ENCODE measurements around the gene MATN3.

Gene MATN3

GRCh38 chr2:19989667-19990415 lies 22.6 kb downstream of the MATN3 start, which contains the start of gene WDR35:
Gene WDR35, minus strand, starts transcription at chr2:19990105. Its CDS starts 90 bp downstream, at chr2:19990015.
- H3K27ac ChIP-seq (ENCODE audit: insufficient read depth in 1 of 2, low read depth in 1 of 2, low read length in 2 of 2, poor library complexity in 1 of 2, severe bottlenecking in 2 of 2) = peak within 1 kb of the TSS in 1 of 2 experiments; percentile 52
- no peaks in the 10 kb centered on the region for H3K9me3 ChIP-seq (ENCODE audit: control extremely low read depth in 1 of 5, control insufficient read depth in 4 of 5, insufficient read depth in 2 of 5, low read depth in 1 of 5, low read length in 4 of 5)
- 0% methylated on average over 62 of the region's 70 CpGs for WGBS (ENCODE audit: insufficient coverage)
- H3K27me3 ChIP-seq (replicated peaks in 2 of 5; ENCODE audit: control insufficient read depth in 4 of 5, insufficient read depth in 5 of 5, low read length in 4 of 5) = peaks cover 0 to 3% (median 0%) of the 10 kb centered on the region in 5 experiments
- peak; percentile 66 to 74 (median 73) for DNase-seq
- H3K36me3 ChIP-seq (ENCODE audit: control insufficient read depth in 4 of 4, insufficient read depth in 4 of 4, low read length in 3 of 4) = peaks cover 0 to 2% (median under 1%) of the 10 kb centered on the region in 4 experiments
- ChIA-PET POLR2A (interaction anchor here (0.9 kb wide), 1 partner anchor 10 kb away, joined by 3 read pairs; no protein-coding TSS in a partner anchor), CTCF (interaction anchor here (1.2 to 1.5 kb wide), 2 partner anchors 10 to 26 kb away, joined by 3 to 5 read pairs; no protein-coding TSS in a partner anchor)
- H3K4me1 ChIP-seq (ENCODE audit: control extremely low read depth in 1 of 4, control insufficient read depth in 4 of 4, insufficient read depth in 4 of 4, low read length in 3 of 4) = peaks cover 7 to 19% (median 12%) of the 10 kb centered on the region in 4 experiments
- H3K4me3 ChIP-seq (ENCODE audit: control insufficient read depth in 1 of 7, extremely low read depth in 1 of 7, insufficient read depth in 4 of 7, low read depth in 2 of 7, low read length in 6 of 7) = peak within 1 kb of the TSS; percentile 69 to 93 (median 84)

- Histone ChIP-seq H3K4me3 (ENCODE audit: control insufficient read depth in 1 of 7, extremely low read depth in 1 of 7, insufficient read depth in 4 of 7, low read depth in 2 of 7, low read length in 6 of 7) (peak overlapping the region; percentile 69 to 93 (median 84)), H3K9me3 (ENCODE audit: control extremely low read depth in 1 of 5, control insufficient read depth in 4 of 5, insufficient read depth in 2 of 5, low read depth in 1 of 5, low read length in 4 of 5) (no peaks in the 10 kb centered on the region), H3K27me3 (replicated peaks in 2 of 5; ENCODE audit: control insufficient read depth in 4 of 5, insufficient read depth in 5 of 5, low read length in 4 of 5) (peaks cover 0 to 3% (median 0%) of the 10 kb centered on the region in 5 experiments), H3K27ac (ENCODE audit: insufficient read depth in 1 of 2, low read depth in 1 of 2, low read length in 2 of 2, poor library complexity in 1 of 2, severe bottlenecking in 2 of 2) (no peak overlapping the region), H3K4me1 (ENCODE audit: control extremely low read depth in 1 of 4, control insufficient read depth in 4 of 4, insufficient read depth in 4 of 4, low read length in 3 of 4) (peaks cover 7 to 19% (median 12%) of the 10 kb centered on the region in 4 experiments), H3K36me3 (ENCODE audit: control insufficient read depth in 4 of 4, insufficient read depth in 4 of 4, low read length in 3 of 4) (peaks cover 0 to 5% (median 1%) of the 10 kb centered on the region in 4 experiments)
- no peak for DNase-seq
- ChIA-PET POLR2A (no interaction called here), CTCF (interaction anchor here (1.2 to 1.6 kb wide), 3 partner anchors 9 to 26 kb away, joined by 3 to 8 read pairs (median 5); no protein-coding TSS in a partner anchor)
- 0% methylated on average over 4 of the region's 8 CpGs for WGBS (ENCODE audit: insufficient coverage)
Measured at GRCh38 chr2:19989342-19989666, 23.2 kb downstream of the MATN3 start.

- Histone ChIP-seq H3K4me3 (ENCODE audit: control insufficient read depth in 1 of 7, extremely low read depth in 1 of 7, insufficient read depth in 4 of 7, low read depth in 2 of 7, low read length in 6 of 7) (peak overlapping the region in 2 of 7 experiments; percentile 91 to 93), H3K4me1 (ENCODE audit: control extremely low read depth in 1 of 4, control insufficient read depth in 4 of 4, insufficient read depth in 4 of 4, low read length in 3 of 4) (peaks cover 7 to 19% (median 12%) of the 10 kb centered on the region in 4 experiments), H3K27ac (ENCODE audit: insufficient read depth in 1 of 2, low read depth in 1 of 2, low read length in 2 of 2, poor library complexity in 1 of 2, severe bottlenecking in 2 of 2) (no peak overlapping the region), H3K9me3 (ENCODE audit: control extremely low read depth in 1 of 5, control insufficient read depth in 4 of 5, insufficient read depth in 2 of 5, low read depth in 1 of 5, low read length in 4 of 5) (no peaks in the 10 kb centered on the region), H3K36me3 (ENCODE audit: control insufficient read depth in 4 of 4, insufficient read depth in 4 of 4, low read length in 3 of 4) (peaks cover 0 to 5% (median 1%) of the 10 kb centered on the region in 4 experiments), H3K27me3 (replicated peaks in 2 of 5; ENCODE audit: control insufficient read depth in 4 of 5, insufficient read depth in 5 of 5, low read length in 4 of 5) (peaks cover 0 to 3% (median 0%) of the 10 kb centered on the region in 5 experiments)
- POLR2A ChIA-PET = no interaction called here
- CTCF ChIA-PET = interaction anchor here (1.1 to 1.6 kb wide), 2 partner anchors 9 to 12 kb away, joined by 3 to 8 read pairs; no protein-coding TSS in a partner anchor
- WGBS (ENCODE audit: insufficient coverage) = no CpG with 5 or more reads among the region's 2 CpGs
- no peak for DNase-seq
Measured at GRCh38 chr2:19988600-19988999, 23.9 kb downstream of the MATN3 start.

DNA sequence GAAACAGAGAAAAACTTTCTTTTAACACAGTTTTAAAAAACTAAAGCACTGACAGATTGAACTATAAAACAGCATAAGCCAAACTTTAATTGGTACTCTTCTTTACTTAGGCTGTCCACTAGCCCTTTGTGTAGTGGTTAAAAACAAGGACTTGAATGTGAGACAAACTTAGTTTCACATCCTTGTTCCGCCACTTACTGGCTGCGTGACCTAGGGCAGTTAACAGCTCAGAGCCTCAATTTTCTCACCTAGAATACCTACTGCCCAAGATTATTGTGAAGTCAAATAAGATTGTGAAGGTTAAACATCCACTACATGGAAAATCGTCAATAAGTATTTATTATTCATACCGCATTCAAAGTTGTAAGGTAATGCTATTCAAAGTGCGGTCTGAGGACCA lies 24.5 kb downstream of the MATN3 start:
- Histone ChIP-seq H3K4me1 (ENCODE audit: control extremely low read depth in 1 of 4, control insufficient read depth in 4 of 4, insufficient read depth in 4 of 4, low read length in 3 of 4) (peaks cover 7 to 19% (median 12%) of the 10 kb centered on the region in 4 experiments), H3K4me3 (ENCODE audit: control insufficient read depth in 1 of 7, extremely low read depth in 1 of 7, insufficient read depth in 4 of 7, low read depth in 2 of 7, low read length in 6 of 7) (no peak overlapping the region), H3K27ac (ENCODE audit: insufficient read depth in 1 of 2, low read depth in 1 of 2, low read length in 2 of 2, poor library complexity in 1 of 2, severe bottlenecking in 2 of 2) (no peak overlapping the region), H3K9me3 (ENCODE audit: control extremely low read depth in 1 of 5, control insufficient read depth in 4 of 5, insufficient read depth in 2 of 5, low read depth in 1 of 5, low read length in 4 of 5) (no peaks in the 10 kb centered on the region), H3K36me3 (ENCODE audit: control insufficient read depth in 4 of 4, insufficient read depth in 4 of 4, low read length in 3 of 4) (peaks cover 0 to 5% (median 1%) of the 10 kb centered on the region in 4 experiments), H3K27me3 (replicated peaks in 2 of 5; ENCODE audit: control insufficient read depth in 4 of 5, insufficient read depth in 5 of 5, low read length in 4 of 5) (peaks cover 0 to 3% (median 0%) of the 10 kb centered on the region in 5 experiments)
- CTCF ChIA-PET = interaction anchor here (1.1 to 1.6 kb wide), 2 partner anchors 10 to 12 kb away, joined by 3 to 8 read pairs; no protein-coding TSS in a partner anchor
- POLR2A ChIA-PET = no interaction called here
- no peak for DNase-seq
- 92% methylated on average over 2 of the region's 5 CpGs for WGBS (ENCODE audit: insufficient coverage)

GRCh38 chr2:19982268-19982667 lies 30.2 kb downstream of the MATN3 start:
- ChIA-PET CTCF (interaction anchor here (0.9 kb wide), 1 partner anchor 113 kb away, joined by 3 read pairs; no protein-coding TSS in a partner anchor), POLR2A (no interaction called here)
- peaks cover 0 to 4% (median 0%) of the 10 kb centered on the region in 4 experiments for H3K4me1 ChIP-seq (ENCODE audit: control extremely low read depth in 1 of 4, control insufficient read depth in 4 of 4, insufficient read depth in 4 of 4, low read length in 3 of 4)
- WGBS (ENCODE audit: insufficient coverage) = no CpG with 5 or more reads among the region's 1 CpG
- DNase-seq = no peak
- H3K4me3 ChIP-seq (ENCODE audit: control insufficient read depth in 1 of 7, extremely low read depth in 1 of 7, insufficient read depth in 4 of 7, low read depth in 2 of 7, low read length in 6 of 7) = no peak overlapping the region
- H3K27me3 ChIP-seq (replicated peaks in 2 of 5; ENCODE audit: control insufficient read depth in 4 of 5, insufficient read depth in 5 of 5, low read length in 4 of 5) = no peaks in the 10 kb centered on the region
- H3K36me3 ChIP-seq (ENCODE audit: control insufficient read depth in 4 of 4, insufficient read depth in 4 of 4, low read length in 3 of 4) = peaks cover 2 to 20% (median 8%) of the 10 kb centered on the region in 4 experiments
- no peak overlapping the region for H3K27ac ChIP-seq (ENCODE audit: insufficient read depth in 1 of 2, low read depth in 1 of 2, low read length in 2 of 2, poor library complexity in 1 of 2, severe bottlenecking in 2 of 2)
- H3K9me3 ChIP-seq (ENCODE audit: control extremely low read depth in 1 of 5, control insufficient read depth in 4 of 5, insufficient read depth in 2 of 5, low read depth in 1 of 5, low read length in 4 of 5) = no peaks in the 10 kb centered on the region

GRCh38 chr2:19979932-19980331 lies 32.5 kb downstream of the MATN3 start:
- H3K4me3 ChIP-seq (ENCODE audit: control insufficient read depth in 1 of 7, extremely low read depth in 1 of 7, insufficient read depth in 4 of 7, low read depth in 2 of 7, low read length in 6 of 7) = no peak overlapping the region
- ChIA-PET CTCF (interaction anchor here (0.6 to 1.3 kb wide), 5 partner anchors 9 to 252 kb away, joined by 3 read pairs; partner anchors contain the start of gene WDR35), POLR2A (interaction anchor here (1.3 kb wide), 1 partner anchor 10 kb away, joined by 3 read pairs; the partner anchor contains the start of gene WDR35)
- peaks cover 0 to 4% (median 0%) of the 10 kb centered on the region in 4 experiments for H3K4me1 ChIP-seq (ENCODE audit: control extremely low read depth in 1 of 4, control insufficient read depth in 4 of 4, insufficient read depth in 4 of 4, low read length in 3 of 4)
- H3K36me3 ChIP-seq (ENCODE audit: control insufficient read depth in 4 of 4, insufficient read depth in 4 of 4, low read length in 3 of 4) = peaks cover 2 to 30% (median 12%) of the 10 kb centered on the region in 4 experiments
- peak in 1 of 3 donors; percentile 10 for DNase-seq
- H3K27ac ChIP-seq (ENCODE audit: insufficient read depth in 1 of 2, low read depth in 1 of 2, low read length in 2 of 2, poor library complexity in 1 of 2, severe bottlenecking in 2 of 2) = no peak overlapping the region
- H3K9me3 ChIP-seq (ENCODE audit: control extremely low read depth in 1 of 5, control insufficient read depth in 4 of 5, insufficient read depth in 2 of 5, low read depth in 1 of 5, low read length in 4 of 5) = no peaks in the 10 kb centered on the region
- no CpG with 5 or more reads among the region's 1 CpG for WGBS (ENCODE audit: insufficient coverage)
- no peaks in the 10 kb centered on the region for H3K27me3 ChIP-seq (replicated peaks in 2 of 5; ENCODE audit: control insufficient read depth in 4 of 5, insufficient read depth in 5 of 5, low read length in 4 of 5)
